Ishikawa (cell line): ENCODE data around the gene COG5.

Source experiments
- CEBPB ChIP-seq: IDR thresholded peaks from 2 replicates; pipeline ENCODE4 v1.6.1; 2012
- EGR1 ChIP-seq: IDR thresholded peaks from 2 replicates; pipeline ENCODE4 v1.6.1; 2012
- EP300 ChIP-seq: IDR thresholded peaks from 2 replicates; pipeline ENCODE4 v1.6.1; 2012; ENCODE audit warnings: borderline replicate concordance
- FOXM1 ChIP-seq: IDR thresholded peaks from 2 replicates; pipeline ENCODE4 v1.6.1; 2012; ENCODE audit warnings: low read depth, borderline replicate concordance
- RAD21 ChIP-seq: IDR thresholded peaks from 2 replicates; pipeline ENCODE4 v1.6.1; 2012; ENCODE audit warnings: low read depth
- REST ChIP-seq: IDR thresholded peaks from 2 replicates; pipeline ENCODE4 v1.6.1; 2012; ENCODE audit warnings: low read depth, mild to moderate bottlenecking
- TAF1 ChIP-seq: IDR thresholded peaks from 2 replicates; pipeline ENCODE4 v1.6.1; 2012; ENCODE audit warnings: low read depth, mild to moderate bottlenecking
- TCF12 ChIP-seq: IDR thresholded peaks from 2 replicates; pipeline ENCODE4 v1.6.1; 2012; ENCODE audit warnings: low read depth
- ZBTB7A ChIP-seq: IDR thresholded peaks from 2 replicates; pipeline ENCODE4 v1.6.1; 2012; ENCODE audit warnings: low read depth

GRCh38 chr7:107373354-107373753, 190.4 kb downstream of the COG5 start:
- TF ChIP-seq TAF1 (no peak), EP300 (no peak), REST (no peak), TCF12 (no peak), CEBPB (no peak), RAD21 (no peak), ZBTB7A (no peak), EGR1 (no peak), FOXM1 (no peak)
